ENCODE measurements around the gene VNN1.

DNA sequence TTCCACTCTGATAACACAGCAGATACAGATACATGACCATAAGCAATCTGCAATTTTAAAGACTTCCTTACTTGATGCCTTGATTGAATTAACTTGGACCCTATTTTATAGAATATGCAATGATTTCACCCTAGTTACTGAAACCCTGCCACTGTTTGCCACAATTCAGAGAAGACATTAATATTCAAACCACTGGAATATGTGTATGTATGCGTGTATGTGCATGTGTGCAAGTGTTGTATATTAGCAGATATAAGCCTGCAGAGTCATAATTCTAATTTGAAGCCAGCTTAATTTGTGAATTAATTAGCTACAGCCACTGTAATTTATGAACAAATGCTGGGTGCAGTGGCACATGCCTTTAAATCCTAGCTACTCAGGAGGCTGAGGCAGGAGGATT is 34.6 kb upstream of the VNN1 start:
- TF ChIP-seq, protein P1, sequence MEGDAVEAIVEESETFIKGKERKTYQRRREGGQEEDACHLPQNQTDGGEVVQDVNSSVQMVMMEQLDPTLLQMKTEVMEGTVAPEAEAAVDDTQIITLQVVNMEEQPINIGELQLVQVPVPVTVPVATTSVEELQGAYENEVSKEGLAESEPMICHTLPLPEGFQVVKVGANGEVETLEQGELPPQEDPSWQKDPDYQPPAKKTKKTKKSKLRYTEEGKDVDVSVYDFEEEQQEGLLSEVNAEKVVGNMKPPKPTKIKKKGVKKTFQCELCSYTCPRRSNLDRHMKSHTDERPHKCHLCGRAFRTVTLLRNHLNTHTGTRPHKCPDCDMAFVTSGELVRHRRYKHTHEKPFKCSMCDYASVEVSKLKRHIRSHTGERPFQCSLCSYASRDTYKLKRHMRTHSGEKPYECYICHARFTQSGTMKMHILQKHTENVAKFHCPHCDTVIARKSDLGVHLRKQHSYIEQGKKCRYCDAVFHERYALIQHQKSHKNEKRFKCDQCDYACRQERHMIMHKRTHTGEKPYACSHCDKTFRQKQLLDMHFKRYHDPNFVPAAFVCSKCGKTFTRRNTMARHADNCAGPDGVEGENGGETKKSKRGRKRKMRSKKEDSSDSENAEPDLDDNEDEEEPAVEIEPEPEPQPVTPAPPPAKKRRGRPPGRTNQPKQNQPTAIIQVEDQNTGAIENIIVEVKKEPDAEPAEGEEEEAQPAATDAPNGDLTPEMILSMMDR (IDR thresholded peaks at IDR 0.05), result no peak
- TF ChIP-seq EZH2 (IDR thresholded peaks at IDR 0.05), result no peak
